Karpas-422 (cell line): ENCODE results near the gene LGALS1. TPM values are rescaled to one million over a fixed set of nuclear protein-coding genes. Genes with fewer than 3 reads are reported as not detected.

Source experiments
- DNase-seq: peaks from one replicate; pipeline ENCODE4 v3.0.0-alpha.2; 2015
- H2AFZ ChIP-seq: fragments of 200-600 bp; sonication (generic); 2 replicates; pipeline ENCODE4 v1.6.1; 2014; ENCODE audit warnings: antibody characterized with exemption, low read length, mixed read lengths
- H3K27ac ChIP-seq: fragments of 200-600 bp; sonication (generic); 2 replicates; pipeline ENCODE4 v1.5.1; 2014; ENCODE audit warnings: mild to moderate bottlenecking, low read length, moderate library complexity
- H3K27me3 ChIP-seq: fragments of 200-600 bp; sonication (generic); 2 replicates; pipeline ENCODE4 v1.6.1; 2014; ENCODE audit warnings: low read length, mixed read lengths
- H3K36me3 ChIP-seq: fragments of 200-600 bp; sonication (generic); 2 replicates; pipeline ENCODE4 v1.6.1; 2014; ENCODE audit warnings: low read length, mixed read lengths; ENCODE audit not compliant: insufficient read depth
- H3K4me1 ChIP-seq: fragments of 200-600 bp; sonication (generic); 2 replicates; pipeline ENCODE4 v1.6.1; 2014; ENCODE audit warnings: mild to moderate bottlenecking, low read length, mixed read lengths
- H3K4me2 ChIP-seq: fragments of 200-600 bp; sonication (generic); 2 replicates; pipeline ENCODE4 v1.6.1; 2014; ENCODE audit warnings: low read length, low read depth, mild to moderate bottlenecking; ENCODE audit not compliant: poor library complexity, severe bottlenecking
- H3K4me3 ChIP-seq: fragments of 200-600 bp; sonication (generic); 2 replicates; pipeline ENCODE4 v1.5.1; 2014; ENCODE audit warnings: mild to moderate bottlenecking, antibody characterized with exemption, low read length, mixed read lengths
- H3K79me2 ChIP-seq: fragments of 200-600 bp; sonication (generic); 2 replicates; pipeline ENCODE4 v1.6.1; 2014; ENCODE audit warnings: mild to moderate bottlenecking, low read length, mixed read lengths
- H3K9ac ChIP-seq: fragments of 200-600 bp; sonication (generic); 2 replicates; pipeline ENCODE4 v1.6.0; 2014; ENCODE audit warnings: low read length
- H3K9me2 ChIP-seq: fragments of 200-600 bp; sonication (generic), shearing (Covaris generic); replicated peaks from 2 replicates; pipeline ENCODE4 v1.6.0; 2014; ENCODE audit warnings: mild to moderate bottlenecking, low read length, moderate library complexity; ENCODE audit not compliant: insufficient read depth
- H3K9me3 ChIP-seq: fragments of 300-700, 200-600 bp; sonication (generic); 2 replicates; pipeline ENCODE4 v1.6.1; 2014; ENCODE audit warnings: low read length, mixed read lengths
- H4K20me1 ChIP-seq: fragments of 200-600 bp; sonication (generic); 2 replicates; pipeline ENCODE4 v1.6.1; 2014; ENCODE audit warnings: mild to moderate bottlenecking, antibody characterized with exemption, low read length, low read depth; ENCODE audit not compliant: insufficient read depth
- total RNA-seq: library from RNA; depleted of rRNA; stranded (reverse); fragments of >200 nt; shearing (Covaris generic); gene quantifications from 2 replicates; pipeline ENCODE4 v1.2.3, GENCODE V29; 2014; ENCODE audit warnings: low replicate concordance

LGALS1 gene
- total RNA-seq, 1 experiment from 2014 or later, result 308 TPM

DNA sequence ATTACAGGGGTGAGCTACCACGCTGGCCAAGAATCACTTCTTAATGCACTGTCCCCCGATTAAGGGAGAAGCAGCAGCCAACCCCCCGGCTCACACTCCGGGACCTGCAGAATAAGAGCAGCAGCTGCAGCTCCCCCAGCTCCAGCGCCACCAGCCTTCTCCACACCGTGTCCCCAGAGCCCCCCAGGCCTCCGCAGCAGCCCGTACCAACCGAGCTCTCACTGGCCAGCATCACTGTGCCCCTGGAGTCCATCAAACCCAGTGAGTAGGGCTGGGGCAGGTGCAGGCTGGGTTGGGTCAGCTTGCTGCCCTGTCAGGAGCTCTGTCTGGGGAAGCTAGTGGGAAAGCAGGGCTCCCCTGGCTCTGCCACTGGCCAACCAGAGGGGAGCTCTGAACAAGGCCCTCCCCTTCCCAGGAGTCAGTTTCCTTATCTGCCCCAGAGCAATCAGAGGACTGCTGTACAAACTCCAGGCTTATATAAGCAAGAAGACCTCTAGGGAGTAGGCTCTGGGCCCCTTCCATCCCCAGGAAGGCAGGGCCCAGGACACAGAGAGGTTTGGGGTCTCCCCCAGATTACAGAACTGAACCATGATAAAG lies 44.5 kb upstream of the LGALS1 start:
- Histone ChIP-seq H3K9me2 (no peaks in the 10 kb centered on the region), H3K4me2 (no peak overlapping the region), H2AFZ (no peak overlapping the region), H3K27ac (peak overlapping the region; percentile 18; the same call in 1 of the 2 replicates), H3K36me3 (peaks cover 5% of the 10 kb centered on the region; the same call in 1 of the 2 replicates), H3K9ac (no peak overlapping the region), H3K4me3 (no peak overlapping the region), H3K79me2 (no peaks in the 10 kb centered on the region), H4K20me1 (no peaks in the 10 kb centered on the region), H3K27me3 (no peaks in the 10 kb centered on the region), H3K4me1 (peaks cover 31% of the 10 kb centered on the region), H3K9me3 (no peaks in the 10 kb centered on the region)
- no peak for DNase-seq

DNA sequence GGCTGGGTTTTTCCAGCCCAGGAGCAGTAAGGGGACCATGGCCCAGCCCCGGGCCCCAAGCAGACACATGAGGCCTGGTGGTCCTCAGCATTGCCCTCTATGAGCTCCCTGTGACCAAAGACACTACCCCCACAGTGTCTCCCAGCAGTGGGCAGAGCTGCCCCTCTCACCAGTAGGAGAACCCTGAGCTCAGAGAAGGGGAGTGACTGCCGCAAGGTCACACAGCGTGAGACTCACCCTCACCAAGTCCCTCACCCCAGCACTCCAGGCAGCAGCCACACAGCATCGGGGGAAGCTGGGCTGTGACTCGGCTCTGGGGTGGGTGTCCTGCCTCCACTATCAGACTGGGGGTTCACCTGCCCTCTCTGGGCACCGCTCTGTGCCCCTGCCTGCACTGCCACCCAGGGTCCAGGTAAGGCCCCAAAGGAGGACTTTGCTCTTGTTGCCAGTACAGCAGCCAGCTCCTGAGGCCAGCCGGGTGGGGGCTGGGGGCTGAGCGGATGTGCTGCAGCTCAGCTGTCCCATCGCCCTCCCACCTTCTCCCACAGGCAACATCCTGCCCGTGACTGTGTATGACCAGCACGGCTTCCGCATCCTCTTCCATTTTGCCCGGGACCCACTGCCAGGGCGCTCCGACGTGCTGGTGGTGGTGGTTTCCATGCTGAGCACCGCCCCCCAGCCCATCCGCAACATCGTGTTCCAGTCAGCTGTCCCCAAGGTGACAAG lies 43.8 kb upstream of the LGALS1 start:
- Histone ChIP-seq H3K9ac (peak overlapping the region; percentile 63; the same call in 1 of the 2 replicates), H4K20me1 (no peaks in the 10 kb centered on the region), H3K4me2 (no peak overlapping the region), H3K27ac (peak overlapping the region; percentile 90), H3K9me3 (no peaks in the 10 kb centered on the region), H2AFZ (no peak overlapping the region), H3K36me3 (peaks cover 5% of the 10 kb centered on the region; the same call in 1 of the 2 replicates), H3K4me1 (peaks cover 36% of the 10 kb centered on the region), H3K79me2 (no peaks in the 10 kb centered on the region), H3K4me3 (no peak overlapping the region), H3K9me2 (no peaks in the 10 kb centered on the region), H3K27me3 (no peaks in the 10 kb centered on the region)
- no peak for DNase-seq

DNA sequence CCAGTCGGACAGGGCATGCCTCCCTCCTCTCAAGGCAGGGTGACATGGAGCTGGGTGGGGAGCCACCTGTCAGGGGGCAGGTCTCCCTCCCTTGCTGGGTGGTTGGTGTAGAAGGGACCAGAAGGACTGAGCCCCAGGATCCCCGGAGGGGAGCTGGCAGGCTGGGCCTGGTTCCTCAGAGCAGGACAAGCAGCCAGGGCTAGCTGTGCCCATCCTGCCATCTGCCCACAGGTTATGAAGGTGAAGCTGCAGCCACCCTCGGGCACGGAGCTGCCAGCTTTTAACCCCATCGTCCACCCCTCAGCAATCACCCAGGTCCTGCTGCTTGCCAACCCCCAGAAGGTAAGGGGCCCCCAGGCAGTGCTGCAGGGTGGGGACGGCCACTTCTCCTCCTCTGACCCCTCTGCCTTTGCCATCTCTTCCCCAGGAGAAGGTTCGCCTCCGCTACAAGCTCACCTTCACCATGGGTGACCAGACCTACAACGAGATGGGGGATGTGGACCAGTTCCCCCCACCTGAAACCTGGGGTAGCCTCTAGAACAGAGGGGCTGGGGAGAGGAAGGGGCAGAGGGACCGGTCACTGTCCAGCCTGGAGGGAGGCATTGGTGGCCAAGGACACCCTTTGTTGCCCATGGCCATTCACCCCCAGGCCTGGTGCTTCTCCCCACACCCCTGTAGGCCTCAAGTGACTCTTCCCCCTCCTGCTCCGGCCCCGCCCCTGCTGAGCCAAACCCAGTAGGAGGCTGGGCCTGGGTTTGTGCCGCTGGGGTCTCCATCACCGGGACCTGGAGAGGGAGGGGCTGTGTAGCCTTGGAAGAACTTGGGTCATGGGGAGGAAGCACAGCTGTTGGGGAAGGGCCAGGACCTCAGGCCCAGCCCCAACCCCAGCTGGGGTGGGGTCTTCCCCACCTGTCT lies 43.0 kb upstream of the LGALS1 start:
- no peaks in the 10 kb centered on the region for H3K27me3 ChIP-seq
- H3K27ac ChIP-seq, result peak overlapping the region; percentile 90
- H3K9me3 ChIP-seq, result no peaks in the 10 kb centered on the region
- H3K4me2 ChIP-seq, result peak overlapping the region; percentile 57
- no peaks in the 10 kb centered on the region for H3K79me2 ChIP-seq
- H3K4me3 ChIP-seq, result peak overlapping the region; percentile 48; the same call in 1 of the 2 replicates
- no peaks in the 10 kb centered on the region for H3K9me2 ChIP-seq
- peak; percentile 61 for DNase-seq
- H2AFZ ChIP-seq, result no peak overlapping the region
- peaks cover 40% of the 10 kb centered on the region for H3K4me1 ChIP-seq
- H3K36me3 ChIP-seq, result peaks cover 5% of the 10 kb centered on the region; the same call in 1 of the 2 replicates
- peak overlapping the region; percentile 63 for H3K9ac ChIP-seq
- H4K20me1 ChIP-seq, result no peaks in the 10 kb centered on the region

DNA sequence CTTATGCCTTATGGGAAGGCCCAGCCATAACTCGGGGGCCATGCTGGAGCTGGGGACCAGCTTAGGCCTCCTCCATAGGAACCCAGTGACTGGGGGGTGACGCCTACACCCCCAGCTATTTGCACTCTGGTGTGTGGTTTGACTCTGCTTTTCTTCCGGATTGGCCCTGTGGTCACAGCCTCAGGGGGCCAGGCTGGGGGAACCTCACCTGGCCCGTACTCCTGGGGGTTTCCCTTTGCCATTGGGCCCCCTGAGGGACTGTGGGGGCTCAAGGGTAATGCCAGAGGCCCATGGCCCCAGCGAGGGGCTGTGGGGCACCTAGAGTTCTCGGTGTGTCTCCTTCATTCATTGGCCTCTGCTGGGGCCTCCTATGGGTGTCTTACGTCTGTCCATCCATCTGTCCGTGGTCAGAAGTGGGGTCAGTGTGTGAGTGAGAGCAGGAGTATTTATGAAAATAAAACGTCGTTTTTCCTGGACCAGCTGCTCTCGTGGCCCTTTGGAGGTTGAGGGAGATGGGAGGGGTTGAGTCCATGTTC lies 42.3 kb upstream of the LGALS1 start:
- Histone ChIP-seq H3K27ac (peak overlapping the region; percentile 90), H3K4me2 (peak overlapping the region; percentile 57), H3K36me3 (peaks cover 5% of the 10 kb centered on the region; the same call in 1 of the 2 replicates), H3K79me2 (no peaks in the 10 kb centered on the region), H3K9me3 (no peaks in the 10 kb centered on the region), H3K27me3 (no peaks in the 10 kb centered on the region), H3K9ac (peak overlapping the region; percentile 63), H3K4me1 (peaks cover 42% of the 10 kb centered on the region), H4K20me1 (no peaks in the 10 kb centered on the region), H3K4me3 (peak overlapping the region; percentile 48; the same call in 1 of the 2 replicates), H2AFZ (peak overlapping the region; percentile 18; the same call in 1 of the 2 replicates), H3K9me2 (no peaks in the 10 kb centered on the region)
- peak; percentile 66 for DNase-seq

DNA sequence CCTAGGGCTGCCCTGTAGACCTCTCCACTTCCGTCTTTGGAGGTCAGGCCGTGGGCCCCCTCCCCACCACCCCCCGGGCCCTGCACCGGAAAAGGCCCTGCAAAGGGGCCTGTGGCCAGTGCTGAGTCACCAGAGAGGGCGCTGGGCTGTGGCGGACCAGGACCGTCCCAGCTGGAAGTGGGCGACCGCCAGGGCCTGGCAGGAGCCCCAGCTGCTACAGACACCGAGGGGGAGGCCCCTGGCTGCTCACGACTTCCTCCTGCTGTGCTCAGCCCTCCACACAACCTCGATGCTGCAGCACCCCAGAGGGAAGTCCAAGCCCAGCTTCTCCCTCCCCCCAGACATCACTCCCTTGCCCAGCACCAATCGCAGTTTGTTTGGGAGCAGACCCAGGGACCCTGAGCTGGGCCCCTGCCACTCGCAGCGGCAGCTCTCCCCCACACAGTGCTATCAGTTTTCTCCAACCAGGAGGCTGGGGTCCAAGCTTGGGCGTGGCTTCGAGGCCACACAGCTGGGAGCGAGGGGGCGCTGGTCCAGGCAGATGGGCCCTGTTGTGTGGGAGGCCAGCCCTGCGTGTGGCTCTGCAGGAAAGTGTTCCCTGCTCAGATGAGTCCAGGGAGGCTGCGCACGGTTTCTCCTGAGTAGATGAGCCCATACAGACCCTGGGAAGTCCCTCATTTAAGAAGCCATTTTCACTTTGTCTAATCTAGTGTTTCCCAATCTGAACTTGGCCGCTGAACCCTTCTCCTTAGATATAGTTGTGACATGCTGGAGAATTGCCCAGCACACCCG lies 41.6 kb upstream of the LGALS1 start:
- no peaks in the 10 kb centered on the region for H3K79me2 ChIP-seq
- no peaks in the 10 kb centered on the region for H4K20me1 ChIP-seq
- H3K4me3 ChIP-seq, result peak overlapping the region; percentile 48; the same call in 1 of the 2 replicates
- peak overlapping the region; percentile 63 for H3K9ac ChIP-seq
- H3K36me3 ChIP-seq, result peaks cover 5% of the 10 kb centered on the region; the same call in 1 of the 2 replicates
- no peaks in the 10 kb centered on the region for H3K9me2 ChIP-seq
- peak overlapping the region; percentile 90 for H3K27ac ChIP-seq
- H3K27me3 ChIP-seq, result no peaks in the 10 kb centered on the region
- peaks cover 48% of the 10 kb centered on the region for H3K4me1 ChIP-seq
- H2AFZ ChIP-seq, result peak overlapping the region; percentile 18; the same call in 1 of the 2 replicates
- H3K4me2 ChIP-seq, result peak overlapping the region; percentile 57
- peak; percentile 84 for DNase-seq
- no peaks in the 10 kb centered on the region for H3K9me3 ChIP-seq

DNA sequence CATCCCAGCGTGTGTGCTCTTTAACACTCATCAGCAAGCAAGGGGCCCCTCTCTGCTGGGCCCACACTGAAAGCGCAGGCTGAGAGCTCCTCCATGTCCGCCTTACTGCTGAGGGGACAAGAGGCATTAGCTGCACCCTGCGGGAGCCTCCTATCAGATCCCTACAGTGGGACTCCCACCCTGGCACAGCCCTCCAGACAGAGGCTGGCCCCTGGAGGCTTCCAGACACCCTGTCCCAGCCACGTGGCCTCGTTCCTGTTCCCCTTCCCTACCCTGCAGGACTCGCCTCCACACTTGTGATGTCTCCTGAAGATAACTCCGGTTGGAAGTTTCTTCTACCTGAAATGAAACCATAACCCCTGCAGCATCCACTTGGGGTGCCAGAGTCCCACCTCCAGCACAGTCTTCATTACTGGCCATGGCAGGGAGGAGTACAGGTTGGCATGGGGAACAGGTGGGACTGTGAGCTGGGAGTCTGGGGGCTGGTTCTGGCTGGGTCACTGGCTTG lies 41.0 kb upstream of the LGALS1 start:
- peak; percentile 70 for DNase-seq
- peaks cover 53% of the 10 kb centered on the region for H3K4me1 ChIP-seq
- H3K27me3 ChIP-seq, result no peaks in the 10 kb centered on the region
- H3K9ac ChIP-seq, result peak overlapping the region; percentile 63
- peak overlapping the region; percentile 48; the same call in 1 of the 2 replicates for H3K4me3 ChIP-seq
- no peaks in the 10 kb centered on the region for H3K79me2 ChIP-seq
- H3K9me3 ChIP-seq, result no peaks in the 10 kb centered on the region
- H3K9me2 ChIP-seq, result no peaks in the 10 kb centered on the region
- peaks cover 5% of the 10 kb centered on the region; the same call in 1 of the 2 replicates for H3K36me3 ChIP-seq
- H3K4me2 ChIP-seq, result peak overlapping the region; percentile 57
- H2AFZ ChIP-seq, result no peak overlapping the region
- H4K20me1 ChIP-seq, result no peaks in the 10 kb centered on the region
- peak overlapping the region; percentile 90 for H3K27ac ChIP-seq

DNA sequence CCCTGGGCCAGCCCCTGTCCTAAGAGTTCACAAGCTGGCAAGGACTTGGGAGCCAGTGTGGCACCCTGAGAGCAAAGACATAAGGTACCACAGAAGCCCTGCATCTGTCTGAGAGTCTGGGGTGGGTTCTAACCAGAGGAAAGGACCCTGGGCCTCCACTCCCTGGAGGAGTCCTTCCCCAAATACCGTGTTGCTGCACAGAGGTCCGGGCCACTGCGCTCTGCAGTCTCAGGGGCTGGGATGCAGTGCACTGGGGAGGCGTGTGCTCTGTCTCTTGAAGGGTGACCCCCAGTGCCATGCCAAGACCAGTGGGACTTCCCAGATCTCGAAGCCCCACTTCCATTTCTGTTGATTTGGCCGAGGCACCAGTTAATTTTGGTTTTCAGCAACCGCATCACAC lies 40.3 kb upstream of the LGALS1 start:
- peak overlapping the region; percentile 90 for H3K27ac ChIP-seq
- no peak overlapping the region for H3K9ac ChIP-seq
- peaks cover 53% of the 10 kb centered on the region for H3K4me1 ChIP-seq
- no peak for DNase-seq
- no peaks in the 10 kb centered on the region for H3K9me2 ChIP-seq
- no peaks in the 10 kb centered on the region for H3K27me3 ChIP-seq
- peaks cover 5% of the 10 kb centered on the region; the same call in 1 of the 2 replicates for H3K36me3 ChIP-seq
- no peak overlapping the region for H3K4me2 ChIP-seq
- no peaks in the 10 kb centered on the region for H4K20me1 ChIP-seq
- H2AFZ ChIP-seq, result no peak overlapping the region
- H3K79me2 ChIP-seq, result peaks cover 5% of the 10 kb centered on the region
- no peak overlapping the region for H3K4me3 ChIP-seq
- H3K9me3 ChIP-seq, result no peaks in the 10 kb centered on the region
